ENCODE results near the gene BDH2.

BDH2 gene

DNA sequence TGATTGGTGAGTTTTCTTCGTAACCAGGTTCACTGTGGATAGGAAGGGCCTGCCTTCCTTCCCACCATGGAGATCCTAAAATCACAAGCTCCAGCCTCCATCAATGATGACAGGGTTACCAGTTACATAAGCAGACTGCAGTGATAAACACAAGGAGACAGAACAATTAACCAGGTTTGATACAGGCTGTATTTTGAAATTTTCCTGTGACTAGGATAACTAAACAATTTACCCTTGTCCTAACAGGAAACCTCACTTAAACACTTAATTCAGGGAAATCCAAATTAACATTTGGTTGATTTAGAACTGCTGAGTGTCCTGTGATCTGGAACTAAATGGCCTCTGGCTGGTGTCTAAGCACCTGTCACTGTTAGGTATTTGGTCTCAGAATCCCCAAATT, 20.0 kb downstream of the BDH2 start:
- no peak for FAIRE-seq

DNA sequence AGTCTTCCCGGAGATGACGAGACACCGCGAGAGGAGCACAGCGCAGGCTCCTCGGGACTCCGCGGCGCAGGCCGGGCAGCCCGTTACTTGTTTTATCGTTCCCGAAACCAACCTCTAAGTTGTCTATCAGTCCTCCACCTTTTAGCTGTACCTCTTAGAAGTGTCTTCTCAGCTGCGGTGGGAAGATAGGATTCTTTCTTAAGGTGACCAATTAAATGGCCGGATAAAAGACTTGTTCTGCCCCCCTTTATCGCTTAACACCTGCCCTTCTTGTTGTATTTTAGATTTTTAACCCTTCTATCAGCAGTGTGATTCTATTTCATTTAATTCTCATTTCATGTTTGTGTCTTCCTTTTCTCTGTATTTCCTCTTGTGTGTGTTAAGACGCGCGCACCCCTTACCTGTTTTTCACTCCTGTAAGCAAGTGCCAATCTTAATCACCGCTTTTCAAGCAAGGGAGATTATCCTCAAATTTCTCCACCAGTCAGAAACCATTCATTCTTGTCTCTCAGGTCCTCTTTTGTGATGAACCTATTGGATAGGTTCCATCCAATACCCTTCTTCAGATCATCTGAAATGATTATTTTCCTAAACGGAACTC, 22.8 kb downstream of the BDH2 start, which contains the start of gene SLC9B2:
Gene SLC9B2, minus strand, starts transcription at position 15 of the 601 bp plus-strand sequence. CDS start 9,211 bp downstream, outside the sequence.
- FAIRE-seq, result no peak

DNA sequence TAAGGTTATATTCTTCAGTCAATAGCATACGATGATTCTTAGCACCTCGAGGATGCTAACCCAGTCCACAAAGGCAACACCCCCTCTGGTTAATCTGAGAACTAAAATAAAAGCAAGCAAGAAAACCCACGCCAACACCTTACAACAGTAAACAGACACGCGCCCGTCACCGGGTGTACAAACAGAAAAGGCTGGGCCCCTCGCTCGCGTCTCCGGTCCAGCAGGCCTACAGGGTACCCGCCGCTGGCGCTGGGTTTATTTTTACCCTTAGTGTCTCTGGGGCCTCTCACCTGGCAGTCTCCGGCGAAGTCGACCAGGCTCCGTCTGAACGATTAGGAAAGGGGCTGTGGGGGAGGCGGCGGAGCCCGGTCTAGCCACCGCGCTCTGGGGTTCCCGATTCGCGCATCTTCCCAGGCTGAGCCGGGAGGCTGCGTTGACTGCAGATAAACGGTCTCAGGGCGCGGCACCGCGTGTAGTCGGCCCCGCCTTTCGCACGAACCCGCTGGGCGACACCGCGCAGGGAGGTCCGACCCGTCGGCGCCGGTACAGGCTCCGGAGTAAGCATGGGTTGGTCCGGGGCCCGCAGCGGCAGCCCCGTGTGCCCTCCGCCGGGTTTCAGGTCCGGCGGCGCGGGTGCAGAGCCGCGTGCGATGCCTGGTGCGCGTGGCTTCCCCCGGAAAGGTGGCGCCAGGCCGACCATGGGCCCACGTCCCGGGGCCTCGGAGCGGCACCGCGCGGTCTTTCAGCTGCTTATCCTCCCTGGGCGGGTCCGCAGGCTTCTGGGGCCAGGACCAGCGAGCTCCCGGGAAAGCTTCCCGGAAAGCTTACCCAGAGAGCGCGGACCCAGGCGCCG, 23.5 kb downstream of the BDH2 start:
- FAIRE-seq, result no peak

DNA sequence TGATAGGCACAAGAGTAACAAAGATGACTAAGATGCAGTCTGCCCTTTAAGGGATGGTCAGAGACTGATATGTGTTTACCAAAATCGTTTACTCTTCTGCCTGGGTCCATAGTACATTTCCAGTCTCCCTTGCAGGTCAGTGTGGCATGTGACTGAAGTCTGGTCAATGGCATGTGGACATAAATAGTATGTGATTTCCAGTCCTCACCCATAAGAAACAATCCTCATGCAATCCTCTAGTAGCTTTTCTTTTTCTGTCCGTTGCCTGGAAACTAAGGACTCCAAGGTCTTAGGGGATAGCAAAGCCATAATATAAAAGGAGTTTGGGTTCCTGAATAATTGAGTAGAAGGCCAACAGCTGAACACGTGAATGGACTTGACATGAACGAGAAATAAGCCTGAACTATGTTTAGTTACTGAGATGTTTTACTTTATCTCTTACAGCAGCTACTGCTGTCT, 24.2 kb downstream of the BDH2 start:
- no peak for FAIRE-seq

DNA sequence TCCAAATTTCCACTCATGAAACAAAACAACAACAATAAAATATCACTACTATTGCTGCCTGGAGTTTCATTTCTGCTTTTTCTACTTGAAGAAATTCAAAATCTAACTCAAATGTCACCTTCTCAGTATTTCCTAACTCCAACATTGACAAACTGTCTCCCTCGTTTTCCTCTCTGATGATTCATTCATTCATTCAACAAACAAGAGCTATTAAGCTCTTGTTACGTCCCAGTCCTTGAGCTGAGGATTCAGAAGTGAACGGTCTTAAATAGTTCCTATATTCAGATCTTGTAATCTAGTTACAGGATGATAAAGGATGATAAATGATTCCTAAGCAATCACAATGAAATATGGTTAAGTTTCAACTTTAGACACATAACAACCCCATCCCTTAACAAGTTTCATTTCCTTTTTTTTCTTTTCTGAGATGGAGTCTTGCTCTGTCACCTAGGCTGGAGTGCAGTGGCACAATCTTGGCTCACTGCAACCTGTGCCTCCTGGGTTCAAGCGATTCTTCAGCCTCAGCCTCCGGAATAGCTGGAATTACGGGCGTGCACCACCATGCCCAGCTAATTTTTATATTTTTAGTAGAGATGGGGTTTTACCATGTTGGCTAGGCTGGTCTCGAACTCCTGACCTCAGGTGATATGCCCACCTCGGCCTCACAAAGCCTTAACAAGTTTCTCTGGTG, 24.7 kb downstream of the BDH2 start:
- FAIRE-seq, result no peak

DNA sequence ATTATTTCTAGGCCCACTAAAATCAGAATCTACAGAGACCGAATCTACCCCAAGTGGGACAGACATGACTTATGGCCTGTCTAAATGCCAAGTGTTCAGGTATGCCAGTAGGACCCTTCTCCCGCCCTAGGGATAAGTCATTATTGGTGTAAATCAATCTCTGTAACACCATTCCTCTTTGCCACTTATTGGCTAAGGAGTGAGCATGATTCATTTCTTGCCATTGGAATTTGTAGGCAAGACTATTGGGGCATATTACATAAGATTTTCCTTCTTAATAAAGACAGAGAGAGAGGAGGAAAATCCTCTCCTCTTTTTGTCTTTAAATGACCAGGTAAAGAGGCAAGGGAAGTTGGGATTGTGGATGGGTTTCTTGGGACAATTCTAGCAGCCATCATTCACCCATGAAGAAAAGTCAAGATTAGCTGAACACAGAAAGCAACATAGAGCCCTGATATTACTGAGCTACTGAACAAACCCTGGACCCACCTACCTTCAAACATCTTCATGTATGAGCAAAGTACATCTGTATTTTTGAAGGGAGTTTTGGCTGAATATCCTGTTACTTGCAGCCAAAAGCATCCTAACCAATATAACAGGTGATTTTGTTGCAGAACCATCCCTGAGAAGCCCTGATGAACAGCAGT, 25.7 kb downstream of the BDH2 start:
- FAIRE-seq, result no peak

DNA sequence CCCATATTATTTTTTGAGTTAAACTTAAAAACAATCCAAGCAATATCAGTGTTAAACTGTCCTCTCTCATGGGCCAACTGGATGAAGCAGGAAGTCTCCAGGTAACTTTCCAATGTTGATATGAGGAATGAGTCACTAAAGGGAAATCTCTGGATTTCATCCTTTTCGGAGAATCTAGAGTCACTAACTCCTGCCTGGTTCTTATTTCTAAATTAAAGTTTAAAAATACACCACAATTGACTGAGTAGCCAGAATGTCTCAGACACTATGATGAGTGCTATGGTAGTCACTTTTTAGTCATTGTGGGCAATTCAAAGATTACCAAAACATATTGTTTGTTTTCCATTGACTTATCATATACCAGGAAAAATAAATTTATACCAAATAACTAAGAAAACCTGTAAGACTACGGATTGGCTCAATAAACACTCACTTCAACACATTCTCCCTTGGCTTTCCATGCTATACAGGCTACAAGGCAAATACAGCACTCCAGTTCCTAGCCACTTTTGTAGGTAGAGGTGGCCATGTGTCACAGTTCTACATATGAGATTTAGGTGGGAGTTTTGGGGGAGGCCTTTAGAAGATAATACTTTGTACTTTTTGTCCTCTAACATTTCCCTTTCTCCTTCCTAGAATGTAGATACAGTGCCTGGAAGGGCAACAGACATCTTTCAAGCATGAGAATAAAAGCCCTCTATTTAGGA, 31.6 kb downstream of the BDH2 start:
- FAIRE-seq, result no peak

DNA sequence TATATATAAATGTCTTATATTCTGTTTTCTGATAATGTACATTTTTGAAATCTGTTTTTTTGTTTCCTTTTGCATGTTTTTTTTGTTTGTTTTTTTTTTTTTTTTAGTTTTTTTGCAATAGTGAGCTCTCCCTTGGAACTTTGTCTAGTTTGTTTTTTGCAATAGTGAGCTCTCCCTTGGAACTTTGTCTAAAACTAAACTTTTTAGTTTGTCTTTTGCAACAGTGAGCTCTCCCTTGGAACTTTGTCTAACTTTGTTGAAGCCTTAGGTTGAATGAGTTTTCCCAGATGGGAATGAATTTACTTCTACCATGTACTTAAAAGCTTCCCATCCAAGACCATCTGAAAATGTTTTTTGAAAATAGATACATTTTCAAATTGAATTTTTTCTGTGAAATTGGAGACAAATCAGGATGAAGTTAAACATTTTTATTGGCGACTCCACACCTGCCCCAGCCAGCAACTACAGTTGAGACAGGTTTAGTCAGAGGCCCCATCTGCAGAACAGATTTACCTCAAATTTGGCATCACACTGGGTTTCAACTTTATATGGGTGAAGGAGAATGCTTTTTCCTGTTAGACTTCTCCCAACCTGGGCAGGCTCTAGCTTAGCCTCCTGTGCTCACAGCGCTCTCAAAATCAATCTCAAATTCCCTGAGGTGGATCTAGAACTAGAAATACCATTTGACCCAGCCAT, 39.0 kb downstream of the BDH2 start:
- peak; percentile 48 for FAIRE-seq

DNA sequence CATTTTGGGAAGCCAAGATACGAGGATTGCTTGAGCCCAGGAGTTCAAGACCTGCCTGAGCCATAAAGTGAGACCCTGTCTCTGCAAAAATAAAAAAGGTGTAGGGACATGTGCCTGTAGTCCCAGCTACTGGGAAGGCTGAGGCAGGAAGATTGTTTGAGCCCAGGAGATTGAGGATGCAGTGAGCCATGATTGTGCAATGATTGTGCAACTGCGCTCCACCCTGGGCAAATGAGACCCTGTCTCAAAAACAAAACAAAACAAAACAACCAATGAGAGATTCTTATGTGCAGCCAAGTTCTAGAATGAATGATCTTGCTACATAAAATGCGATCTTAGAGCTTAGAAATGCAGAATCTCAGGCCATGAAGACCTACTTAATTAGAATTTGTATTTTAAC, 45.6 kb downstream of the BDH2 start:
- no peak for FAIRE-seq

DNA sequence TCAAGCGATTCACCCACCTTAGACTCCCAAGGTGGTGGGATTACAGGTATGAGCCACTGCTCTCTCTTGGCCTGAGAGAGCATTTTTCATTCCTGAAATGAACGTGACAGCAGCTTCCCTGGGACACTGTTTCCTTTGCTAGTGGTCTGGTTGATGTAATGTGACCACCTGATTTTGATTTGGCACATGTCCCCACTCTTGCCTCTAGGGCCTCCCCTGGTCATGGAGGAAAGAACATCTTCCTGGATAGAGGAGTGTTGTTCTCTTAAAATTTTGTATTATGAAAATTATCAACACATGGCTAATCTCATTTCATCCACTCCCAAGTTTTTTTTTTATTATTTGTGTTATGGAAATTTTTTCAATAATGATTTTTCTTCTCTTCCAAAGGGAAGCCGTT, 46.9 kb downstream of the BDH2 start:
- FAIRE-seq, result no peak

DNA sequence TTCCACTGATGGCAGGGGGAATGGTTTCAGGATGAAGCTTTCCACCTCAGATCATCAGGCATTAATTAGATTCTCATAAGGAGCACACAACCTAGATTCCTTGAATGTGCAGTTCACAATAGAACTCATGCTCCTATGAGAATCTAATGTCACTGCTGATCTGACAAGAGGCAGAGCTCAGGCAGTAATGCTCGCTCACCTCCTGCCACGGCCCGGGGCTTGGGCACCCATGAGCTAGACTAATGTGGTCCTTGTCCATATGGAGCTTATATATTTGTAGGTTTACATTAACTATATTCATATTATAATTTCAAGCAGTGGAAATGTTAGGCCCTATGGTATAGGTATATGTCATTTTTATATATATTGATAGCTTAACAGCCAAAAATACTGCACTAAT, 47.5 kb downstream of the BDH2 start:
- FAIRE-seq, result no peak

DNA sequence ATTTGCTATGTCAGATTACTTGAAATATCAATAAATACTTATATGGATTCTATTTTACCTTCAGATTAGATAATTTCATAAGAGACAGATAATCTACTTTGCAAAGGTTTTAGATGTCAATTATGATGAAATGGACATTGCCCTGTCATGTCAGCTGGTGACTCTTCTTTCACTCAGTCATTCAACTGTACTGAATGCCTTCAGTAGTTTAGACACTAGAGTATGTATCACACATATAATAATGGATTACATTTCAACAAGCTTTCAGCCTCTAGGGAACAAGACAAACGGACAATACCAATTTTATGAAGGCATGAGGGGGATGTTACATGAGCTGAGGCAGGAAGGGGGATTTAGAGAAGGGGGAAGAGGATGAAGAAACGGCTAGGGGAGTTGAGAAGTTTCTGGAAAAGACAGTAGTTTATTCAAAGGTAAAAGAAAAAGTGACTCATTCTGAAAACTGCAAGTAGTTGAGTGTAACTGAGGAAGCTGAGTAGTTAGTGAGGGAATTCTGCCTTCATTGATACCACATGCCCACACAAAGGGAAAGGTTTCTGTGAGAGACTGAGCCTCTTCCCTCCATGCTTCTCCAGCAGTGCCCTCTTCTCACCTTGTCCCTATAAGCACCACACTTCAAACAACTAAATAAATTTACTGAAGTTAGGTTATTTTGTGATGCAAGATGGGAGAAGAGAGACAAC, 48.7 kb downstream of the BDH2 start:
- FAIRE-seq, result no peak

DNA sequence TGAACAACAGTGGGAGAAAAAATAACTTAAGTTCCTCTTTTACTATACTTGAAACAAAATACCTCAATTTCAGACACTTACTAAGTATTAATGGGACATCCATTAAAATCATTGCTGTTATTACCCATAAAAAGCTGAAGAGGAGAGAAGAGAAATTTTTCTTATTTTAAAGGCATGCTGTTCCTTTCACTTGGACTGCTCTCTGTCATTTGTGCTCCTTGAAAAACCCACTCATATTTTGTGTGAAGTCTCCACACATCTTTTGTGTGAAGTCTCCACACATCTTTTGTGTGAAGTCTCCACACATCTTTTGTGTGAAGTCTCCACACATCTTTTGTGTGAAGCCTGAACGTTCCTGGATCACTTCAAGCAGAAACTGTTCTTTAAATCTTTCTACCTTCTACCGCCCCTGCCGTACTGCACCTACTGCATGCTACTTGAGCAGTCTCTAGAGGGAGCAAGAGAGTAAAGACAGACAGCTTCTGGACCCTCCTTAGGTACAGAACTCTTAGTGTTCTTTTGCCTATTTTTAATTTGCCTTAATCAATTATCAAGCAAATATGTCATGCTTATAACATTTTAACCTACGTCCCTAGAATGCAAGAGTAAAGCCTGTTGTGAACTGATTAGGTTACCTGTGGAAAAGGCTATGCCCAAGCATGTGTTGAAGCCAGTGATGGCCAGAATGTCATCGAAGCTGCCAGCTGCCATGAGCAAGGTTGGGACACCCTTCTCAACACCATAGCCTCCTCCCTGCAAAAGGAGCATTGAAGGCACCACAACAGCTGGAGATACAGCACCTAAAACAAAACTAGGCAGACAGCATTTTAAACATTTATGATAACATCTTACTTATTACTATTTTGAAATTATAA, 53.0 kb downstream of the BDH2 start:
- peak; percentile 48 for FAIRE-seq

DNA sequence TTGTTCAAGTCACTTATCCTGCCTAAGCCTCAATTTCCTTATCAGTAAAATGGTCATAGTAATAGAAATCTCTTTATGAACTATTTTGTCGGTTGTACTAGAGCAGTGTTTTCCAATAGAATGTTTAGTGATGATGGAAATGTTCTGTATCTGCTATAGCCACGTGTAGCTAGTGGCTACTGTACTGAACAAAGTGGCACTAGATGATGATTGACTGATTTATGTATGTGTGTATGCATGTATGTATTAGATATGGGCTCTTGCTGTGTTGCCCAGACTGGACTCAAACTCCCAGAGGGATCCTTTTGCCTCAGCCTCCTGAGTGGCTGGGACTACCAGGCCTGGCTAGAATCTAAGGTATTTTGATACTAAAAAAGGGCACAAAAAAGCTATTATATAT, 55.5 kb downstream of the BDH2 start:
- no peak for FAIRE-seq

DNA sequence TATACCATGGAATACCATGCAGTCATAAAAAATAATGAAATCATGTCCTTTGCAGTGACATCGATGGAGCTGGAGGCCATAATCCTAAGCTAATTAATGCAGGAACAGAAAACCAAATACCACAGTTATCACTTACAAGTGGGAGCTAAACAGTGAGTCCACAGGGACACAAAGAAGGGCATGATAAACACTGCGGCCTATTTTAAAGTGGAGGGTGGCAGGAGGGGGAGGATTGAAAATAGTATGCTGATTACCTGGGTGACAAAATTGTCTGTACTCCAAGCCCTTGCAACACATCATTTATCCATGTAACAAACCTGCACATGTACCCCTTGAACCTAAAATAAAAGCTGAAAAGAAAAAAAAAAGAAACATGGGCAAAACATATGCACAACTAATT, 63.5 kb downstream of the BDH2 start:
- FAIRE-seq, result no peak

DNA sequence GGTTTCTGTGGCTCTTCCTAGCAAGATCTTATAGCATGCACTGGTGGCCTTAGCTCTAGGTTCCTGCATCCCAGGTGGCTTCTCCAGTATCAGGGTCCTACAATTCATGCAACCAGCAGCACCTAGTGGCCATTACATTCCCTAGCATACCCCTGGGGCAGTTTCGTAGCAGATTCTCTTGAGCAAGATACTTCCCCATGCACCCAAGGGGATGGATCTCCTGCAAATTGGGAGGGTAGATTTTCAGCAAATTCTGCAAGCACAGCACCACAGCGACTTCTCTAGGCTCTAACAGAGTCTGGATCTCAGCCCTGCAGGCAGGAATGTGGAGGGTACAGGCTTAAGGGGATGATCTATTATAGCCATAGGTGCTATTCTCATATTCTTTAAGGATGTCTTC, 67.1 kb downstream of the BDH2 start:
- FAIRE-seq, result no peak

DNA sequence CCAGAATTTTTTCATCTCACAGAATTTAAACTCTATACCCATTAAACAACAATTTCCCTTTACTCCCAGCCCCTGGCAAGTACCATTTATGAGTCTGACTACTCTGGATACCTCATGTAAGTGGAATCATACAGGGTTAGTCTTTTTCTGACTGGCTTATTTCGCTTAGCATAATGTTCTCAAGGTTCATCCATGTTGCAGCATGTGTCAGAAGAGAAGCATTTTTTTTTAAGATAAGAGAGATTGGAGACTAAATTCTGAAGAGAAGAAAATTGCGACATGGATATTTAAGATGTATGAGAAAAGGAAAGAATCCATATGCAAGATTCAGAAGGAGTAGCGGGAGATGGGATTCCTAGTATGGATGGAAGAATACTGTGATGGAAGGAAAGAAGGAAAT, 68.8 kb downstream of the BDH2 start:
- FAIRE-seq, result no peak

DNA sequence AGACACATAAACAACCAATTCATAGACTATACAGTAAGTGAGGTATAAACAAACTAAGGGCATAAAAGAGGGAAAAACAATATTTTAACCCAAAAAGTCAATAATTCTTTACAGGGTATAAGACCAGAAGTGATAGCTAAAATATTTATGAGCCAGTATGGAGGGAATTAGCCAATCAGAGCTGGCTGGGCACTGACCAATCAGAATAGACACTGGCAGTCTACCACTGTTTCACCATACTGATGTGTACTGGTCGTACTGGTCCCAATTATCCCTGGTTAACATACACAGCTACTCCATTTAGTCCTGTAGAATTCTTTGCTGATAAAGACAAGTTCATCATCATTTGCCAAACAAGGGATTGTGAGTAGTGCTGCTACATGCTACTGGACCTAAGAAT, 70.3 kb downstream of the BDH2 start:
- no peak for FAIRE-seq

Data from endometrium (tissue), 2 donors.